Fibroblast of lung (primary cell): ENCODE data around the gene RPS6KL1. TPM values are rescaled to one million over a fixed set of nuclear protein-coding genes. Genes with fewer than 3 reads are reported as not detected.

Experiments
- DNase-seq, 2 donors: peaks; one replicate each; pipeline versions ENCODE4 v3.0.0 to v3.0.0-alpha.2; 2010; ENCODE audit warnings: low read depth in 2 of 2
- H2AFZ ChIP-seq: 2 replicates; pipeline ENCODE4 v1.5.1; 2012; ENCODE audit warnings: low read length, control low read depth, inconsistent platforms
- H3K27ac ChIP-seq: 2 replicates; pipeline ENCODE4 v1.5.1; 2011; ENCODE audit warnings: low read length, control low read depth; ENCODE audit not compliant: insufficient read depth
- H3K27me3 ChIP-seq: 2 replicates; pipeline ENCODE4 v1.5.1; 2011; ENCODE audit warnings: mild to moderate bottlenecking, low read length; ENCODE audit not compliant: control insufficient read depth, insufficient read depth
- H3K36me3 ChIP-seq: 2 replicates; pipeline ENCODE4 v1.5.1; 2011; ENCODE audit warnings: low read length; ENCODE audit not compliant: control insufficient read depth, insufficient read depth
- H3K4me1 ChIP-seq: 2 replicates; pipeline ENCODE4 v1.5.1; 2011; ENCODE audit warnings: low read length; ENCODE audit not compliant: control insufficient read depth, insufficient read depth; ENCODE audit errors: extremely low read depth
- H3K4me2 ChIP-seq: 2 replicates; pipeline ENCODE4 v1.5.1; 2011; ENCODE audit warnings: low read length, control low read depth; ENCODE audit not compliant: insufficient read depth; ENCODE audit errors: extremely low read depth
- H3K4me3 ChIP-seq, 4 experiments: fragments of 200-600 bp in 1 of 4; sonication (generic) in 1 of 4; replicated peaks in 1 of 4; 2 replicates each; pipeline ENCODE4 v1.5.1; 2011 to 2016; ENCODE audit warnings: low read length in 4 of 4, low read depth in 3 of 4, mild to moderate bottlenecking in 3 of 4, control low read depth in 2 of 4, inconsistent platforms in 1 of 4, mixed read lengths in 1 of 4; ENCODE audit not compliant: insufficient read depth in 1 of 4; ENCODE audit errors: control extremely low read depth in 1 of 4
- H3K79me2 ChIP-seq: 2 replicates; pipeline ENCODE4 v1.5.1; 2012; ENCODE audit warnings: mild to moderate bottlenecking, low read length, inconsistent platforms; ENCODE audit not compliant: control insufficient read depth, insufficient read depth
- H3K9ac ChIP-seq: 2 replicates; pipeline ENCODE4 v1.5.1; 2011; ENCODE audit warnings: mild to moderate bottlenecking, low read length, control low read depth; ENCODE audit not compliant: insufficient read depth
- H3K9me3 ChIP-seq: 2 replicates; pipeline ENCODE4 v1.5.1; 2012; ENCODE audit warnings: low read depth, low read length; ENCODE audit not compliant: control insufficient read depth, insufficient read depth
- H4K20me1 ChIP-seq: 2 replicates; pipeline ENCODE4 v1.5.1; 2011; ENCODE audit warnings: low read length; ENCODE audit not compliant: control insufficient read depth, insufficient read depth; ENCODE audit errors: extremely low read depth
- CTCF ChIP-seq, 2 donors: IDR thresholded peaks in 1 of 2; conservative IDR thresholded peaks in 1 of 2; 1 replicate in 1 of 2; 2 replicates in 1 of 2; pipeline ENCODE4 v1.5.1; 2011 to 2012; ENCODE audit warnings: low read length in 2 of 2, control low read depth in 1 of 2, inconsistent platforms in 1 of 2, low read depth in 1 of 2, mild to moderate bottlenecking in 1 of 2
- EZH2 ChIP-seq: IDR thresholded peaks from 2 replicates; pipeline ENCODE4 v1.5.1; 2012; ENCODE audit warnings: low read length, control low read depth, mild to moderate bottlenecking; ENCODE audit errors: missing control alignments
- polyA plus RNA-seq, 2 donors: library from polyadenylated mRNA; depleted of rRNA in 1 of 2; stranded (reverse) in 1 of 2; unstranded in 1 of 2; fragments of >200 nt; gene quantifications; 2 replicates each; pipeline ENCODE4 v1.2.1, GENCODE V29; 2011 to 2012; ENCODE audit warnings: missing spikeins in 1 of 2
- total RNA-seq: library from RNA; depleted of rRNA; stranded (reverse); fragments of >200 nt; gene quantifications from 2 replicates; pipeline ENCODE4 v1.2.1, GENCODE V29; 2014

Gene RPS6KL1
- total and polyA plus RNA-seq, 2 donors (not counting 1 experiment from before 2014, with no cell fraction given) = 0.52 to 1.2 TPM

- H3K9me3 ChIP-seq = no peaks in the 10 kb centered on the region
- no peak for DNase-seq
- H3K4me2 ChIP-seq = no peak overlapping the region
- no peaks in the 10 kb centered on the region for H3K36me3 ChIP-seq
- no peak overlapping the region for H3K9ac ChIP-seq
- H3K4me1 ChIP-seq = peaks cover 13% of the 10 kb centered on the region
- H4K20me1 ChIP-seq = no peaks in the 10 kb centered on the region
- no peak overlapping the region for H3K27ac ChIP-seq
- H2AFZ ChIP-seq = no peak overlapping the region
- TF ChIP-seq EZH2 = no peak
- TF ChIP-seq CTCF (conservative IDR thresholded peaks at IDR 0.05 in 1 of 2, IDR thresholded peaks at IDR 0.05 in 1 of 2; ENCODE audit: low read depth in 1 of 2, low read length in 2 of 2) = no peak
- no peak overlapping the region for H3K4me3 ChIP-seq
- H3K79me2 ChIP-seq = peaks cover 28% of the 10 kb centered on the region
- H3K27me3 ChIP-seq = no peaks in the 10 kb centered on the region
Observed at GRCh38 chr14:74879427-74880182, 43.5 kb downstream of the RPS6KL1 start.

GRCh38 chr14:74875941-74876913, 46.8 kb downstream of the RPS6KL1 start, which contains the start of gene PROX2:
Gene PROX2, minus strand, starts transcription at chr14:74876145. Its CDS starts 12,311 bp downstream, at chr14:74863834.
- Histone ChIP-seq H3K27me3 (peaks cover 4% of the 10 kb centered on the region), H3K79me2 (no peaks in the 10 kb centered on the region), H3K36me3 (no peaks in the 10 kb centered on the region), H3K4me1 (peaks cover 4% of the 10 kb centered on the region), H3K27ac (no peak within 1 kb of the TSS), H3K9ac (no peak within 1 kb of the TSS), H3K9me3 (no peaks in the 10 kb centered on the region), H2AFZ (no peak within 1 kb of the TSS), H4K20me1 (no peaks in the 10 kb centered on the region), H3K4me2 (no peak within 1 kb of the TSS), H3K4me3 (no peak within 1 kb of the TSS)
- DNase-seq = no peak
- TF ChIP-seq EZH2 (no peak), CTCF (conservative IDR thresholded peaks at IDR 0.05 in 1 of 2, IDR thresholded peaks at IDR 0.05 in 1 of 2; ENCODE audit: low read depth in 1 of 2, low read length in 2 of 2) (no peak)

- Histone ChIP-seq H3K4me1 (no peaks in the 10 kb centered on the region), H3K36me3 (no peaks in the 10 kb centered on the region), H3K9me3 (no peaks in the 10 kb centered on the region), H3K27ac (no peak overlapping the region), H4K20me1 (no peaks in the 10 kb centered on the region), H3K4me3 (no peak overlapping the region), H3K9ac (no peak overlapping the region), H3K27me3 (peaks cover 4% of the 10 kb centered on the region), H3K4me2 (no peak overlapping the region), H3K79me2 (no peaks in the 10 kb centered on the region), H2AFZ (no peak overlapping the region)
- DNase-seq = no peak
- TF ChIP-seq EZH2 = no peak
- TF ChIP-seq CTCF (conservative IDR thresholded peaks at IDR 0.05 in 1 of 2, IDR thresholded peaks at IDR 0.05 in 1 of 2; ENCODE audit: low read depth in 1 of 2, low read length in 2 of 2) = no peak
Observed at GRCh38 chr14:74875204-74875603, 47.9 kb downstream of the RPS6KL1 start.
